ENCODE results near the gene SURF6. TPM values are rescaled to one million over a fixed set of nuclear protein-coding genes. Genes with fewer than 3 reads are reported as not detected.

The SURF6 gene
- total RNA-seq, 1 experiment from 2014 or later = 32.4 TPM

- Mint-ChIP-seq H3K4me1 (ENCODE audit: low read depth, unreplicated experiment) (no peaks in the 10 kb centered on the region), H3K27ac (ENCODE audit: unreplicated experiment) (no peak overlapping the region), H3K27me3 (ENCODE audit: insufficient read depth, unreplicated experiment) (no peaks in the 10 kb centered on the region), H3K4me3 (ENCODE audit: unreplicated experiment) (no peak overlapping the region), H3K9me3 (ENCODE audit: unreplicated experiment) (peaks cover 15% of the 10 kb centered on the region), H3K36me3 (ENCODE audit: insufficient read depth, unreplicated experiment) (no peaks in the 10 kb centered on the region)
- ChIA-PET CTCF (no interaction called here), POLR2A (no interaction called here)
- peaks cover 7% of the 10 kb centered on the region; the same call in 1 of the 2 replicates for H3K9me3 ChIP-seq
- no peak for DNase-seq
- H3K27me3 ChIP-seq (replicated peaks; ENCODE audit: control insufficient read depth, insufficient read depth, low read length) = no peaks in the 10 kb centered on the region
- BruUV-seq (replicated peaks) = no TSS peak
- H3K36me3 ChIP-seq (ENCODE audit: control insufficient read depth, insufficient read depth, low read length) = no peaks in the 10 kb centered on the region
- no peak overlapping the region for H3K4me3 ChIP-seq (ENCODE audit: low read depth, low read length)
- intact Hi-C loops (cut with micrococcal nuclease; ENCODE audit: unreplicated experiment) = no loop called here
- TF ChIP-seq CTCF (IDR thresholded peaks at IDR 0.05; ENCODE audit: insufficient read depth in 1 of 2, low read depth in 1 of 2, low read length in 1 of 2, severe bottlenecking in 1 of 2, unreplicated experiment in 1 of 2) = no peak
- H3K4me1 ChIP-seq = peaks cover 52% of the 10 kb centered on the region
Observed at GRCh38 chr9:133282464-133283238, 53.3 kb downstream of the SURF6 start.

- H3K4me1 ChIP-seq = peaks cover 52% of the 10 kb centered on the region
- H3K27me3 ChIP-seq (replicated peaks; ENCODE audit: control insufficient read depth, insufficient read depth, low read length) = no peaks in the 10 kb centered on the region
- H3K36me3 ChIP-seq (ENCODE audit: control insufficient read depth, insufficient read depth, low read length) = no peaks in the 10 kb centered on the region
- no peak for TF ChIP-seq CTCF (IDR thresholded peaks at IDR 0.05; ENCODE audit: insufficient read depth in 1 of 2, low read depth in 1 of 2, low read length in 1 of 2, severe bottlenecking in 1 of 2, unreplicated experiment in 1 of 2)
- ChIA-PET CTCF (no interaction called here), POLR2A (no interaction called here)
- H3K9me3 Mint-ChIP-seq (ENCODE audit: unreplicated experiment) = peaks cover 17% of the 10 kb centered on the region
- no TSS peak for BruUV-seq (replicated peaks)
- no peaks in the 10 kb centered on the region for H3K4me1 Mint-ChIP-seq (ENCODE audit: low read depth, unreplicated experiment)
- no peaks in the 10 kb centered on the region for H3K36me3 Mint-ChIP-seq (ENCODE audit: insufficient read depth, unreplicated experiment)
- no peak overlapping the region for H3K4me3 ChIP-seq (ENCODE audit: low read depth, low read length)
- peak overlapping the region; percentile 45 for H3K27ac Mint-ChIP-seq (ENCODE audit: unreplicated experiment)
- intact Hi-C loops (cut with micrococcal nuclease; ENCODE audit: unreplicated experiment) = no loop called here
- DNase-seq = peak; percentile 19 to 61
- H3K4me3 Mint-ChIP-seq (ENCODE audit: unreplicated experiment) = no peak overlapping the region
- H3K9me3 ChIP-seq = peaks cover 7% of the 10 kb centered on the region; the same call in 1 of the 2 replicates
- no peaks in the 10 kb centered on the region for H3K27me3 Mint-ChIP-seq (ENCODE audit: insufficient read depth, unreplicated experiment)
Observed at GRCh38 chr9:133280392-133280791, 55.6 kb downstream of the SURF6 start.

Other genes starting within 250 kb of the SURF6 start
- gene RALGDS, start 214.9 kb downstream of the SURF6 start, total RNA-seq (2022) = 18.7 and 19.7 TPM in 2 replicates
- gene GBGT1, start 172.3 kb downstream of the SURF6 start, total RNA-seq (2022) = 0.14 and 0.16 TPM in 2 replicates
- not detected in 2 replicates for gene OBP2B, start 126.9 kb downstream of the SURF6 start, total RNA-seq (2022)
- not detected in 2 replicates for gene ABO, start 61.0 kb downstream of the SURF6 start, total RNA-seq (2022)
- gene MED22, start 11.9 kb upstream of the SURF6 start, total RNA-seq (2022) = 60.1 and 65.6 TPM in 2 replicates
- gene RPL7A, start 12.0 kb upstream of the SURF6 start, total RNA-seq (2022) = 1,995 and 2,182 TPM in 2 replicates
- gene SURF1, start 20.3 kb upstream of the SURF6 start, total RNA-seq (2022) = 54.9 and 57.5 TPM in 2 replicates
- 32.3 and 34.4 TPM in 2 replicates for gene SURF2, start 20.4 kb upstream of the SURF6 start, total RNA-seq (2022)
- 239 and 253 TPM in 2 replicates for gene SURF4, start 39.9 kb upstream of the SURF6 start, total RNA-seq (2022)
- gene STKLD1, start 40.2 kb upstream of the SURF6 start, total RNA-seq (2022) = 3.4 and 4.1 TPM in 2 replicates
- 43.6 and 44.1 TPM in 2 replicates for gene REXO4, start 81.8 kb upstream of the SURF6 start, total RNA-seq (2022)
- gene ADAMTS13, start 86.2 kb upstream of the SURF6 start, total RNA-seq (2022) = 5.3 and 6.2 TPM in 2 replicates
- 26.0 and 27.0 TPM in 2 replicates for gene CACFD1, start 123.8 kb upstream of the SURF6 start, total RNA-seq (2022)
- gene SLC2A6, start 142.9 kb upstream of the SURF6 start, total RNA-seq (2022) = 7.1 and 8.4 TPM in 2 replicates
- gene MYMK, start 188.8 kb upstream of the SURF6 start, total RNA-seq (2022) = not detected in 2 replicates
- gene ADAMTSL2, start 198.5 kb upstream of the SURF6 start, total RNA-seq (2022) = 0.46 and 0.68 TPM in 2 replicates